Uterus (tissue), 2 donors: Measurements from ENCODE around the gene CLDN25.

Experiments used
- CTCF ChIP-seq, 4 experiments: fragments of 200-600 bp in 2 of 4; fragments of 450-650 bp in 2 of 4; sonication (generic) in 2 of 4; IDR thresholded peaks; one replicate each; pipeline ENCODE4 v1.5.1; 2016 to 2019; ENCODE audit warnings: antibody characterized with exemption in 4 of 4, mild to moderate bottlenecking in 2 of 4, moderate library complexity in 1 of 4
- POLR2A ChIP-seq, 2 donors: fragments of 450-650 bp; IDR thresholded peaks; one replicate each; pipeline ENCODE4 v1.6.1; 2016; ENCODE audit warnings: antibody characterized with exemption in 2 of 2, mild to moderate bottlenecking in 1 of 2, moderate library complexity in 1 of 2

- TF ChIP-seq CTCF (IDR thresholded peaks at IDR 0.05) (no peak), POLR2A (IDR thresholded peaks at IDR 0.05) (no peak)
Measured at GRCh38 chr11:113818426-113818825, 38.8 kb downstream of the CLDN25 start.
